Thoracic aorta (tissue), 2 donors: ENCODE data around the gene IL4I1. TPM values are rescaled to one million over a fixed set of nuclear protein-coding genes. Genes with fewer than 3 reads are reported as not detected.

ENCODE experiments used
- ATAC-seq: fragments of 150-250 bp; one replicate; pipeline ENCODE4 v1.8.0; 2017; ENCODE audit warnings: low read depth; ENCODE audit not compliant: insufficient number of reproducible peaks, low FRiP score
- DNase-seq: peaks from one replicate; pipeline ENCODE4 v3.0.0-alpha.2; 2020; ENCODE audit warnings: low spot score
- H3K27ac ChIP-seq, 2 donors: fragments of 200-600 bp; sonication (generic); 1 replicate in 1 of 2; 2 replicates in 1 of 2; pipeline ENCODE4 v1.5.1; 2016; ENCODE audit warnings: mild to moderate bottlenecking in 2 of 2, moderate library complexity in 2 of 2
- H3K27me3 ChIP-seq: fragments of 200-600 bp; sonication (generic); replicated peaks from 2 replicates; pipeline ENCODE4 v1.6.0; 2016; ENCODE audit warnings: mild to moderate bottlenecking; ENCODE audit not compliant: insufficient read depth
- H3K36me3 ChIP-seq: fragments of 200-600 bp; sonication (generic); one replicate; pipeline ENCODE4 v1.5.1; 2016
- H3K4me1 ChIP-seq, 2 donors: fragments of 200-600 bp; sonication (generic); 1 replicate in 1 of 2; 2 replicates in 1 of 2; pipeline versions ENCODE4 v1.5.1 to v1.6.0; 2016; ENCODE audit warnings: low read depth in 2 of 2, mild to moderate bottlenecking in 1 of 2; ENCODE audit not compliant: control insufficient read depth in 1 of 2
- H3K4me3 ChIP-seq: fragments of 200-600 bp; sonication (generic); 2 replicates; pipeline ENCODE4 v1.5.1; 2016; ENCODE audit warnings: mild to moderate bottlenecking
- H3K9me3 ChIP-seq: fragments of 200-600 bp; sonication (generic); 2 replicates; pipeline ENCODE4 v1.5.1; 2016
- total RNA-seq, 2 donors: library from RNA; depleted of rRNA; stranded (reverse); fragments of >200 nt; gene quantifications; one replicate each; pipeline versions ENCODE4 v1.1.0 to v1.2.3, GENCODE V29; 2016
- TF ChIP-seq, protein P1 (sequence below): fragments of 200-600 bp; sonication (generic); IDR thresholded peaks from one replicate; pipeline ENCODE4 v1.5.1; 2019; ENCODE audit warnings: antibody characterized with exemption

Gene IL4I1
- total RNA-seq, 2 donors from 2014 or later: 1.5 to 2.2 TPM

DNA sequence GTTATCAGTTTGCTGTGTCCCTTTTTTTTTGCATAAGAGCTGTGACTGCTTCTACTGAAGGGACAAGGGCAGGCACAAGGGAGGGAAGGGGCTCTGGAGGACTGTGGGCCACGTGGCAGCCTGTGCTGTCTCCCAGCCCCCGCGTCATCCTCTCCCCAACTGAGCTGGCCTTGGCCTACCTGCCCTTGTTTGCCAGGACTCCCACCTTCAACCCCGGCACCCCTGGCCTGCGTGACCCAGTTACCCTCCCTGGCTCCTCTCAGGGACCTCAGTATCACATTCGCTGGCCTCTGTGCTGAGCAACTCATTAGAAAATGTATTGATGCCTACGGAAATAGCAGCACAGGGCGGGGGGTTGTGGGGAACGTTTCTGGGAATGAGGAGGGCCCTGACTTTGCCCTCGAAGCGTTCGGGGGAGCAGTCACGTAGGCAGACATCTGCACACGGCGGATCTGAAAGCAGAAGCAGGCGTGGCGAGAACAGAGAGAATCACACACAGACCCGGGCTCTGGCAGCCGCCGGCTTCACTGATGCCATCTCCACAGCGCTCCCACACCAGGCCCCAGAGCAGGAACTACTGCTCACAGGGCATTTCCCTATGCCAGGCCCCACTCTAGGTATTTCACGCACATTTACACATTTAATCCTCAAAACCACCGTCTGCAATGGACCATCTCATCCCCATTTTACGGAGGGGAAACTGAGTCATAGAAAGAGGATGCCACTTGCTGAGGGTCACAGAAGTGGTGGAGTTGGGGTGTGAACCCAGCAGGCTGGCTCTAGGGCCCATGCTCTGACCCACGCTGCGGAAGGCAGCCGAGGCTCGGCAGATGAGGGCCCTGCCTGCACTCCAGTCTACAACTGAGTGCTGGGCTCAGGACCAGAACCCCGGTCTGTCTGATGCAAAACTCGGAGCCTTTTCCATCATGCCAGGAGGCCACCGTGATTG is 26.6 kb upstream of the IL4I1 start:
- ATAC-seq: no peak
- Histone ChIP-seq H3K27ac (no peak overlapping the region), H3K4me3 (no peak overlapping the region), H3K27me3 (no peaks in the 10 kb centered on the region), H3K9me3 (no peaks in the 10 kb centered on the region), H3K36me3 (peaks cover 19% of the 10 kb centered on the region), H3K4me1 (peaks cover 6 to 17% of the 10 kb centered on the region in 2 donors)
- DNase-seq: no peak
- TF ChIP-seq, protein P1, sequence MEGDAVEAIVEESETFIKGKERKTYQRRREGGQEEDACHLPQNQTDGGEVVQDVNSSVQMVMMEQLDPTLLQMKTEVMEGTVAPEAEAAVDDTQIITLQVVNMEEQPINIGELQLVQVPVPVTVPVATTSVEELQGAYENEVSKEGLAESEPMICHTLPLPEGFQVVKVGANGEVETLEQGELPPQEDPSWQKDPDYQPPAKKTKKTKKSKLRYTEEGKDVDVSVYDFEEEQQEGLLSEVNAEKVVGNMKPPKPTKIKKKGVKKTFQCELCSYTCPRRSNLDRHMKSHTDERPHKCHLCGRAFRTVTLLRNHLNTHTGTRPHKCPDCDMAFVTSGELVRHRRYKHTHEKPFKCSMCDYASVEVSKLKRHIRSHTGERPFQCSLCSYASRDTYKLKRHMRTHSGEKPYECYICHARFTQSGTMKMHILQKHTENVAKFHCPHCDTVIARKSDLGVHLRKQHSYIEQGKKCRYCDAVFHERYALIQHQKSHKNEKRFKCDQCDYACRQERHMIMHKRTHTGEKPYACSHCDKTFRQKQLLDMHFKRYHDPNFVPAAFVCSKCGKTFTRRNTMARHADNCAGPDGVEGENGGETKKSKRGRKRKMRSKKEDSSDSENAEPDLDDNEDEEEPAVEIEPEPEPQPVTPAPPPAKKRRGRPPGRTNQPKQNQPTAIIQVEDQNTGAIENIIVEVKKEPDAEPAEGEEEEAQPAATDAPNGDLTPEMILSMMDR: no peak

DNA sequence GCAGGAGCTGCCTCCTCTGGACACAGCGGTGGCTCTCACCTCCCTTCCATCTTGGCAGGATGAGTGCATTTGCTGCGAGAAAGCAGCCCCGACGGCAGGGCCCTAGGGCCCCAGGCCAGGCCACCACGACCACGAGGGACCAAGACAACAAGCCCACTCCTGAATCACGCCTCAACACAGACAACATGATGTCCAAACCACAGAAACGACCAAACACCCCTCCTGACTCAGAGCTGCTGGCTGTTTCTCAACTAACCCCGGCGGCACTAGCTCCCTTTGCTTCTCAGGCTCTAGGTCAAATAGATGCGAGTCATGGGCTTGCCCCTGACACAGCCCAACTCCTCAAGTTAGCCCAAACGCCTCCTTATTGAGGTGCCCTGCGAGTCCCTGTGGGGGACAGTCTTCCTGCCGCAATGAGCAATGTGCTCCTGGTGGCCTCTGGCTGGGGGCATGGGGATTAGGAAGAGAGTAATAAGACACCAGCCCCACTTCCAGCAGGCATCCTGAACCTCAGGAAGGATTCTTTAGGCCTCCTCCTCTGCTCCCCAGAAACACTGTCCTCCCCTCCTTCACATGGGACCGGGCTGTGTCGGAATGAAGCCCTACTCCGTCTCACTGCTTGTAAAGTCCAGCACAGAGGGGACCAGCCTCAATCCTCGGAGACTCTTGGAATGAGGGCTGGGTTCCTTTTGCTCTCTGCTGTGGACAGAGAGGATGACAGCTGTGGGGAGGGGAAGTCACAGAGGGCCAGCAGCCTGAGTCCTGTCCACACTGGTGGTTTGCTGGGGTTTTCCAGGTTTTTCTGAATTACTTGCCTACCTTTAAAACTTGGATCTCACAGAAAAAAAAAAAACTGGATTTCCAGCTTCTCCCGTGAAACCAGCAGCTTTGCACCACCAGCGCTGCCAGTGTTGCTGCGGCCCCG is 25.4 kb upstream of the IL4I1 start:
- TF ChIP-seq, protein P1: no peak
- ATAC-seq (no peak), DNase-seq (no peak)
- Histone ChIP-seq H3K4me1 (peaks cover 2 to 5% of the 10 kb centered on the region in 2 donors), H3K9me3 (no peaks in the 10 kb centered on the region), H3K4me3 (no peak overlapping the region), H3K27ac (no peak overlapping the region), H3K27me3 (no peaks in the 10 kb centered on the region), H3K36me3 (peaks cover 15% of the 10 kb centered on the region)

DNA sequence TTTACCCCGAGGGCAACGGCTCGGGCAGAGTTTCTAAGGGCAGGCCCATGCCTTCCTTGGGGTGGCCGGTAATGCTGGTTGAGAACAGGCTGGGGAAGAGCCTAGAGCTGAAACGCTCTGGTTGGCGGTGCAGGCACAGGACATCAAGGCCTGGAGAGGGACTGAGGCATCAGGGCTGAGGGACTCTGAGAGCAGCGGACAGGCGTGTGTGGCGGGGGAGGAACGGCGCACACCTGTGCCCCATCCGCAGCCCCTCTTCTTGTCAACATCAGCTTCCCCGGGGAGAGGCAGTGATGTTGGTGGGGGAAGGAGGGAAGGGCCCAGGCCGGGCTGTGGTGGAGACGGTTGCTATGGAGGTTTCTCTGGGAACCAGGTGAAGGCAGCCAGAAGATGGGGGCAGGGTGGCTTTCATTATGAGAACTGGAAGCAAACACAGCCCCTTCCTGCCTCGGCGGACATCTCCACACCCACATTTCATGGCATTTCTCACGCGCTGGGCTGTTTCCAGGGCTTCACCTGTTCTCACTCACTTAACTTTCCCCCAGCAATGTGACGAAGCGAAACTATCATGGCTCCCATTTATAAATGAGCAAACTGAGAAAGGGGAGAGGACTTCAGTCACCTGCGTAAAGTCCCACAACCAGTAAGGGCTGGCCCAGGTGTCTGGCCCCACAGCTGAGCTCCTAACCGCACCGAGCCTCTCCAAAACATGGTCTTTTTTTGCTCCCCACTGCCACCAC is 24.1 kb upstream of the IL4I1 start:
- no peak for ATAC-seq
- no peaks in the 10 kb centered on the region for H3K9me3 ChIP-seq
- H3K4me1 ChIP-seq: no peaks in the 10 kb centered on the region
- DNase-seq: no peak
- no peak overlapping the region for H3K4me3 ChIP-seq
- no peaks in the 10 kb centered on the region for H3K27me3 ChIP-seq
- peaks cover 13% of the 10 kb centered on the region for H3K36me3 ChIP-seq
- TF ChIP-seq, protein P1: no peak
- H3K27ac ChIP-seq: no peak overlapping the region

DNA sequence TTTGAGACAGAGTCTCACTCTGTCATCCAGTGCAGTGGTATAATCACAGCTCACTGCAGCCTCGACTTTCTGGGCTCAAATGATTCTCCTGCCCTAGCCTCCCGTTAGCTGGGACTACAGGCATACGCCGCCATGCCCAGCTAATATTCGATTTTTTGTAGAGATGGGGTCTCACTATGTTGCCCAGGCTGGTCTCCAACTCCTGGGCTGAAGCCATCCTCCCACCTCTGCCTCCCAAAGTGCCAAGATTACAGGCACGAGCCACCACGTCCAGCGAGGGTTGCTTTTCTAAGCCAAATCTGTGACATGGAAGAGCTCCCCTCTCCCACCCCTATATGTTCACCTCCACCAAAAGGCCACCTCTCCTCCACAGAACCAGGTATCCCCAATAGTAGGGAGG is 21.4 kb upstream of the IL4I1 start:
- H3K27ac ChIP-seq: no peak overlapping the region
- no peaks in the 10 kb centered on the region for H3K9me3 ChIP-seq
- ATAC-seq (no peak), DNase-seq (no peak)
- no peak overlapping the region for H3K4me3 ChIP-seq
- no peaks in the 10 kb centered on the region for H3K27me3 ChIP-seq
- TF ChIP-seq, protein P1: no peak
- H3K4me1 ChIP-seq: peaks cover 0 to 5% of the 10 kb centered on the region in 2 donors
- peaks cover 6% of the 10 kb centered on the region for H3K36me3 ChIP-seq
